ENCODE data around the gene SACS. TPM values are rescaled to one million over a fixed set of nuclear protein-coding genes. Genes with fewer than 3 reads are reported as not detected.

Gene SACS
- total and polyA plus RNA-seq, 2 of the 8 experiments (the other 6 are each of a cell fraction or from before 2014, with no cell fraction given): 11.0 to 54.2 TPM

- H3K18ac ChIP-seq (ENCODE audit: extremely low read depth, low read length): no peak overlapping the region
- no peaks in the 10 kb centered on the region for H3K9me3 ChIP-seq (ENCODE audit: insufficient read depth in 2 of 2, low read depth in 1 of 2, low read length in 1 of 2)
- H2BK120ac ChIP-seq (replicated peaks; ENCODE audit: low read depth, low read length): no peak overlapping the region
- WGBS, 2 experiments (ENCODE audit: extremely low coverage in 1 of 2, insufficient coverage in 1 of 2, insufficient read length in 1 of 2, insufficient replicate concordance in 2 of 2, low coverage in 1 of 2, low lambda C conversion rate in 2 of 2, missing lambda C conversion rate in 1 of 2): 94% methylated on average over 7 of the region's 7 CpGs; no CpG with 5 or more reads in 1 of the 2 experiments
- peaks cover 4 to 18% of the 10 kb centered on the region in 2 experiments for H3K79me2 ChIP-seq (ENCODE audit: control insufficient read depth in 1 of 2, insufficient read depth in 2 of 2, low read length in 2 of 2)
- H4K8ac ChIP-seq (ENCODE audit: extremely low read depth, insufficient read depth, low read length): no peak overlapping the region
- peak overlapping the region; percentile 13 for H3K4ac ChIP-seq (replicated peaks; ENCODE audit: insufficient read length, low read depth, low read length)
- peaks cover 7% of the 10 kb centered on the region for H3K79me1 ChIP-seq (ENCODE audit: low read depth, low read length)
- no peak for DNase-seq (ENCODE audit: low read depth in 1 of 2, low spot score in 2 of 2)
- H3K36me3 ChIP-seq (ENCODE audit: control insufficient read depth in 2 of 4, insufficient read depth in 4 of 4, low read length in 3 of 4): peaks cover 0 to 5% (median 0%) of the 10 kb centered on the region in 4 experiments; a peak in 2 of 8 replicates
- no peaks in the 10 kb centered on the region; the same call in 1 of the 2 replicates for H3K23me2 ChIP-seq (ENCODE audit: low read depth, low read length)
- H3K4me1 ChIP-seq (replicated peaks in 1 of 4; ENCODE audit: control insufficient read depth in 3 of 4, insufficient read depth in 4 of 4, low read length in 3 of 4): peaks cover 5 to 16% (median 8%) of the 10 kb centered on the region in 4 experiments; a peak in 6 of 7 replicates
- H2AFZ ChIP-seq (ENCODE audit: low read length): no peak overlapping the region
- H2BK20ac ChIP-seq (ENCODE audit: low read length): no peak overlapping the region
- no peak overlapping the region for H4K91ac ChIP-seq (replicated peaks; ENCODE audit: insufficient read length, low read length)
- H3K9ac ChIP-seq (replicated peaks in 1 of 4; ENCODE audit: extremely low read depth in 1 of 4, low read depth in 3 of 4, low read length in 3 of 4): no peak overlapping the region
- H3K56ac ChIP-seq (replicated peaks; ENCODE audit: insufficient read length, low read depth, low read length): no peak overlapping the region
- peaks cover 0 to 4% of the 10 kb centered on the region in 2 experiments for H4K20me1 ChIP-seq (replicated peaks in 1 of 2; ENCODE audit: control insufficient read depth in 1 of 2, insufficient read depth in 2 of 2, low read length in 2 of 2)
- peak overlapping the region; percentile 73; the same call in 1 of the 2 replicates for H2BK15ac ChIP-seq (ENCODE audit: low read length)
- peak overlapping the region; percentile 78; the same call in 1 of the 2 replicates for H2AK5ac ChIP-seq (ENCODE audit: low read depth, low read length)
- no peak overlapping the region for H3K4me3 ChIP-seq (ENCODE audit: extremely low read depth in 1 of 4, insufficient read depth in 2 of 4, low read depth in 3 of 4, low read length in 4 of 4)
- H3K4me2 ChIP-seq (ENCODE audit: insufficient read depth in 1 of 2, low read depth in 2 of 2, low read length in 2 of 2): no peak overlapping the region
- no peak overlapping the region for H3K23ac ChIP-seq (ENCODE audit: insufficient read length)
- no peak overlapping the region for H3K27ac ChIP-seq (ENCODE audit: low read depth, low read length)
- H4K5ac ChIP-seq (ENCODE audit: insufficient read length, low read depth, low read length): no peak overlapping the region
- ChIA-PET CTCF (ENCODE audit: partially characterized antibody) (no interaction called here), POLR2A (ENCODE audit: partially characterized antibody) (interaction anchor here (1.2 kb wide), 1 partner anchor 55 kb away, joined by 3 read pairs; no protein-coding TSS in a partner anchor)
- no peak overlapping the region for H3K14ac ChIP-seq (ENCODE audit: insufficient read length)
- H2BK12ac ChIP-seq (ENCODE audit: low read depth, low read length): peak overlapping the region; percentile 89
- H3K27me3 ChIP-seq (replicated peaks in 1 of 4; ENCODE audit: control insufficient read depth in 3 of 4, extremely low read depth in 1 of 4, insufficient read depth in 3 of 4, low read length in 3 of 4): no peaks in the 10 kb centered on the region
- H2BK5ac ChIP-seq (ENCODE audit: low read depth, low read length): peak overlapping the region; percentile 69; the same call in 1 of the 2 replicates
- no peak for FAIRE-seq
- TF ChIP-seq SIN3A (conservative IDR thresholded peaks at IDR 0.05 in 1 of 2, IDR thresholded peaks at IDR 0.05 in 1 of 2; ENCODE audit: low read depth in 1 of 2, low read length in 2 of 2) (no peak), KDM4A (IDR thresholded peaks at IDR 0.05; ENCODE audit: low read depth, low read length, severe bottlenecking) (no peak), HDAC6 (IDR thresholded peaks at IDR 0.05; ENCODE audit: low read depth, low read length) (no peak), TBP (IDR thresholded peaks at IDR 0.05; ENCODE audit: low read depth, low read length) (no peak)
Measured at GRCh38 chr13:23377579-23377978, 55.9 kb downstream of the SACS start.

Data from H1 (cell line).